NCI-H82 (cell line): ENCODE data around the gene PDPN.

ENCODE experiments used
- DNase-seq: peaks from one replicate; lab custom pipeline; 2025; lab: John Stamatoyannopoulos, UW

The PDPN gene

DNA sequence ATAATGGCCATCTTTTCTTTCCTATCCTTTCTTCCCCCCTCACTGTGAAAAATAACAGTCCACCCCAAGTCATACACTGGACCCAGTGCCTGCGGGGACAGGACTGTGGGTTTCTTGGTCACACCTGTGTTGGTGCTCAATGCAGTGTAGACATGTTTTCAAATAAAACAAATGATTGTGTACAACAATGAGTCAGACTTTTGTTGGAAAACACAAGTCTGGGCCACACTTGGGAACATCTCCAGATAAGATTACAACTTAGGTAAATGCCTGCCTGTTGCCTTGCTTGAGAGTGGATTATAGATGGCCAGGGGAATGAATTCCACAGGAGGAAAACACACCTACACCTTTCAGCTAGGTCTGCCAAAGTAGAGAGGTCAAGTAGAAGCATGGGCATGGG is 34.1 kb downstream of the PDPN start:
- no peak for DNase-seq

DNA sequence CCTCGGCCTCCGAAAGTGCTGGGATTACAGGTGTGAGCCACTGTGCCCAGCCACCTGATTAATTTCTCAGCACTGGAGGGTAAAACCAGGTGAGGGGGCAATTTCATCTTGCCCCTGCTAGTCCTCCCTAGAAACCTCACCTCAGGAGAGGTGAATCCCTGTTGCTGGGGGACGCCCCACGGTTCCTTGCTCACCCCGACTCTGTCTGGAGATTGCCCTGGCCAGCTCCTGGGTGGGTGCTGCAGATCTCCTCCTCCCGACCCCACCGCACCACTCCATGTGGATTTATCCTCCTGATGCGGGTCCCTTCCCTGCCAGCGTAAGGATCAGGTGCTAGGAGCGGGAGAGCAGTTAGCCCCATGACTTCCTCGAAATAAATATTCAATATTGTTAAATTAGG is 34.9 kb downstream of the PDPN start:
- no peak for DNase-seq

DNA sequence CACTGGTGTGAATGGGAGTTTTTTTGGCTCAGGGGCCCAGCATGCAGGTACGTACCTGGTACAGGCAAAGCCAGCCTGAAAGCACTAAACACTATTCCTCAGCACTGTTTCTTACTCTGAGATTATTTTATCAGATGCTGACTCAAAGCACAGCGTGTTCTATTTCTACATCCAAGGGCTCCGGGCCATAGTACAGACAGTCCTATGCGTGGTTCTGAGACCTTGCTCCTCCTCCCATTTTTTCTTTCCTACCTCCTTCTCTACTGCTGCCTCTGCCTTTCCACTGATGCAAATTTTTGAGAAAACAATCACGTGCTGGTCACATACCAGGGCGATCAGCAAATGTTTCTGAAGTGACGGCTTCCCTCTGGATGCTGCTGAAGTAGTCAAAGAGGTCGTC is 36.3 kb downstream of the PDPN start:
- DNase-seq, result no peak

DNA sequence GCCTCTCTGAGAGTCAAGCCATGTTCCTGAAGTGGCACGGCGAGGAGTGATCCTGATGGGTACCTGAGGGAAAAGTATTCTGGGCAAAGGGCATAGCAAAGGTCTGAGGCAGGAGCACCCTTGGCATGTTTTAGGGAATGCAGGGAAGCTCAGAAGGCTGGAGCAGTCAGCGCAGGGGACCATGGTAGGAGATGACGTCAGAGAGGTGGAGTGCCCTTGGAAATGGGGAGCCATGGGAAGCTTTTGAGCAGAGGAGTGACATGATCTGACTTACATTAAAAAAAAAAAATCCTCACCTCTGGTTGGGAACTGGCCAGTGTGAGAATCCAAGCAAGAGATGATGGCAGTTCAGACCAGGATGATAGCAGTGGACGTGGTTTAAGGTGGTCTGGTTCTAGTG is 37.2 kb downstream of the PDPN start:
- DNase-seq, result no peak

DNA sequence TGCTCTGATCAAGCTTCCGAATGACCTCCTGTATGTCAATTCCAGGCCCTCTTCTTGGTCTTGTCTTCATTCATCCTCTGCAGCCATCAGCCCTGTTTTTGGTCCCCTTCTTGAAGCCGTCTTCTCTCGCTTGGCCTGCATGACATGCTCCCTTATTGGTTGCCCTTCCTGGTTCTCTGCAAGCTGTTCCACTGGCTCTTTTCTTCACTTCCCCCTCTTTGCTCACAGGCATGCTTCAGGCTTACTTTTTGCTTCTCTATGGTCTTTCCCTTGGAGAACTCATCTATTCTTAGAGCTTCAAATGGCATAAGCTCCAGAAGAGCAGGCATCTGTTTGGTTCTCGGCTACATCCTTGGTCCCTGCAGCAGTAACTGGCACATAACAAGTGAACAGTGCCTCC is 38.8 kb downstream of the PDPN start:
- DNase-seq, result no peak

DNA sequence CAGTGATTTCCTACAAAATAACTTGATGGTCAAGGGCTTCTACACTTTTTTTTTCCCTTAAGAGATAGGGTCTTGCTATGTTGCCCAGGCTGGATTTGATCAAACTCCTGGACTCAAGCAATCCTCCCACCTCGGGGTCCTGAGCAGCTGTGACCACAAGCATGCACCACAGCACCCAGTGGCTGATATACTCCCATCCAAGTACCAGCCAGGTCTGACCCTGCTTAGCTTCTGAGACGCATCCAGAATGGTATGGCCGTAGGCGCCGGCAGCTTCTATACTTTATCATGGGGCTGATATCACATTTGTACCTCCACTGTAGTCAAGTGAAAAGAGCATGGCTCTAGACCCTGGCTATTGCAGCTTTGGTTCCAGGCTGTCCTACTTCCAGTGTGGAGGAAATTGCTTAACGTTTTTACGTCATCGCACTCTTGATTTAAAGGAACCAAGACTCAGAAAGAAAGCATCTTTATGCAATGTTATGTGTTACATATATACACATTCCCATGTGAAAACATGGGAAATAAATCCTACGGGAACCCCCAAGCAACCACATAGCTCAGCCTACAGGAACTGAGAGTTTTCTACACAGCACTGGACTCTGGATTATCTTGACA is 39.5 kb downstream of the PDPN start:
- DNase-seq, result no peak

DNA sequence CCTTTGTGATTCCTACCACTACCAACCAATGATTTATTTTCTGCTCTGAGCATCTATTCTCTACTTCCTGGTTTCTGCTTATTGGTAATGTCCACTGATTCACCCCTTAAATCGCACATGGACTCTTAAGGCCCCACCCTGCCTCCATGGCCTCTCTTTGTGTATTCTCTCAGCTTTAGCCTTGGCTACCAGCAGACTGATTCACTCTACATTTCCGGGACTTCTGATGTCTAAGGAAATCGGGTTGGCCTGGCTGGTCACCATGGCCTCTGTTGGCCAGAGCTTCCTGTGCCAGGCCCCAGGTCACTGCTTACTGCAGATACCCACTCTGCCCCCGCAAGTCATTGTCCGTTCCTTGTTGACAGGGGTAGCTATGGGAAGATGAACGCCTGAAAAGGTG is 40.9 kb downstream of the PDPN start:
- no peak for DNase-seq

DNA sequence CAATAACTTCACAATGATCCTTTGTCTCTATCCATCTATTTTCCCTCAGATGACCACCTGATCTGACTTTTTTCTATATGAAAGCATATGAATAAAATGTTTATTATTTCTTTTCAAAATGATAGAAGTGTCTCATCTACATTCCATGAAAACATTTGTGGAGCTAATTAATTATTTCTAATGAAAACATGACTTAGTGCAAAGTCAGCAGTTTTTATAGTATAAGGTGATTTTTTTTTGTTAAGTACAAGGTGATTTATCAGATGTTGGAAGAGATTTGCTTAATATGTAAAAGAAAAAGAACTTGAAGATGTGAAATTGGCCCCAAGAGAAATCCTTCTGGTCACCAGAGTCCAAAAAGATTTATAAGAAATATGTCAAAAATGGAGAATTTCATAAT is 43.5 kb downstream of the PDPN start:
- no peak for DNase-seq

DNA sequence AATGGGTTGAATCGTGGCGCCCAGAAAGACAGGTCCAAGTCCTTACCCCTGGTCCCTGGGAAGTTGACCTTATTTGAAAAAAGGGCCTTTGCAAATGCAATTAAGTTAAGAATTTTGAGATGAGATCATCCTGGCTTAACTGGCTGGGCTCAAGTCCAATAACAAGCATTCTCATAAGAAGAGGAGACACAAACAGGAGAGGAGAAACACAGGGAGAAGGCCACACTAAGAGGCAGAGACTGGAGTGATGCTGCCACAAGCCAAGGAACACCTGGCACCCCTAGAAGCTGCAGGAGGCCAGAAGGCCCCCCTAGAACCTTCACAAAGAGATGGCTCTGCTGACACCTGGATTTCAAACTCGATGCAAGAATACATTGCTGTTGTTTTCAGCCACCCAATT is 44.6 kb downstream of the PDPN start:
- DNase-seq, result peak; percentile 18

DNA sequence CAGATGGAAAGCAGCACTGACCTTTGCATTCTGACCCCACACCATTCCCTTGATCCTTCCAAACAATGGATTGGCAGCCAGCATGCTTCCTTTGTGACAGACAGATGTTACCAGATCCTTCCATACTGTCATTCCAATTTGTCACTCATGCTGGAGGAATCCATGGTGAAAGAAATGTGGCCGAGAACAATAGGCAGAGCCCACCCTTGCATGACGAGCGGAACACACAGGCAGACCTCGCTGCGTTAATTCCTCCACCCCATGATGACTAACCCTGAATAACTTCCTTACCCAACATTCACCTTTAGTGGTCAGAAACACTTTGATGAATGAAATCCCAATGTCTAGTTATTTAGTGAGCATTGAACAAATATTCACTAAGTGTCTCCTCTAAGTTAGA is 45.1 kb downstream of the PDPN start:
- DNase-seq, result no peak

DNA sequence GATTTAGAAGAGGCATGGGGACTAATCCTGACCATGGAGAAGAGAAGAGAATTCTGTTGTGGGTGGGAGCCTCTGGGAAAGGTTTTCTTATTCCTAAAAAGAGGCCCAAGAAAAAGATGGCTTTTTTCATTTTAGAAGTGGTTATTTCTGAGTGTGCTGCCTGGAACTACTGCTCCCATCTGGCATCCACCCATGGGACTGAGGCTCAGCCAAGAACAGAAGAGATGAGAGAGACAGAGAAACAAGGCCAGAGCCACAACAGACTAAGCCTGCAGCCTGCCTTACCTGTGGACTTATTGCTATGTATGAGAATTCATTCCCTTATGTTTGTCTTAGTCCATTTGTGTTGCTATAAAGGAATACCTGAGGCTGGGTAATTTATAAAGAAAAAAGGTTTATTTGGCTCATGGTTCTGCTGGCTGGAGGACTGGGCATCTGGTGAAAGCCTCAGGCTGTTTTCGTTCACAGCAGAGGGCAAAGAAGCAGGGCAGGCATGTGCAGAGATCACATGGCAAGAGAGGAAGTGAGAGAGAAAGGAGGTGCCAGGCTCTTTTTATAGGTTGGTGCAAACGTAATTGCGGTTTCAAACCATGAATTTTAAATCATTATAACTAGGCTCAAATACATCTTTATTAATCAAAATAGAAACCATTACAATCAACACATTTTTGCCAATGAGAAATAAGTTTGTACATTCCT is 58.8 kb downstream of the PDPN start:
- DNase-seq, result no peak

DNA sequence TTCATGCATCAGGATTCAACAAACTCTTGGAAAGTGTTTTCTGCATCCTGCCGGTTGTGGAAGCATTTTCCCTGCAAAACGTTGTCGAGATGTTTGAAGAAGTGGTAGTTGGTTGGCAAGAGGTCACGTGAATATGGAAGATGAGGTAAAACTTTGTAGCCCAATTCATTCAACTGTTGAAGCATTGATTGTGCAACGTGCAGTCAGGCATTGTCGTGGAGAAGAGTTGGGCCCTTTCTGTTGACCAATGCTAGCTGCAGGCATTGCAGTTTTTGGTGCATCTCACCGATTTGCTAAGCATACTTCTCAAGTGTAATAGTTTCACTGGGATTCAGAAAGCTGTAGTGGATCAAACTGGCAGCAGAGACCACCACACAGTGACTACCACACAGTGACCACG is 59.4 kb downstream of the PDPN start:
- no peak for DNase-seq

DNA sequence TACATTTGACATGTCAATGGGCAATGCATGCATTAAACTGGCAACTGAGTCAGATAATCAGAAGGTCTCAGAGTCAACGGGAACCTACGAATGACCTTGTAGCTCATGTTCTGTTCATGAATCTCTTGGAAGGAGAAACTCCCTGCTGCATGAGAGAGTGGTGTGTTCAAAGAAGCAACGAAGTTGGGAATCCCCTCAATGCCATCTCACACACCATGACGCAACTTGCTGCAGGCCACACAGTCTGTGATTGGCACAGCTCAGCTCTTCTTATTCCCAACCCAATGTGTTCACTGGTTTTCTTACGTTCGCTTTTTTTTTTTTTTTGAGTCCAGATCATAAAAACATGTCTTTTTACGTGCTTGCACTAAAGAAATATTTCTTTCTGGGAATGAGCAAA is 62.9 kb downstream of the PDPN start:
- no peak for DNase-seq

DNA sequence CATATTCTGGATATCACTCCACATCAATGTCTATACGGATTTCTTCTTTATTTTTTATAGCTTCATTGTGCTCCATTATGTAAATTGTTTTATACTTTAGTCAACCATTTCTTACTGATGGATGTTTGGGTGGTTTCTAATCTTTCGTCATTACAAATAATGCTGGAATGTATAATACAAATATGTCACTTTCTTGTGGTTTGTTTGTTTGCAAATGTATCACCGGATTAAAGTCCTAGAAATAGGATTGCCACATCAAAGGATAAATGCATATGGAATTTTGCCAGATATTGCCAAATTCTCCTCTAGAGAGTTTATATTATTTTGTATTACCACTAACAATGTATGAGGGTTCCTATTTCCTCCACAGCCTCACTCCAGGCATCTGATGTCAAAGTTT is 67.6 kb downstream of the PDPN start:
- DNase-seq, result no peak

DNA sequence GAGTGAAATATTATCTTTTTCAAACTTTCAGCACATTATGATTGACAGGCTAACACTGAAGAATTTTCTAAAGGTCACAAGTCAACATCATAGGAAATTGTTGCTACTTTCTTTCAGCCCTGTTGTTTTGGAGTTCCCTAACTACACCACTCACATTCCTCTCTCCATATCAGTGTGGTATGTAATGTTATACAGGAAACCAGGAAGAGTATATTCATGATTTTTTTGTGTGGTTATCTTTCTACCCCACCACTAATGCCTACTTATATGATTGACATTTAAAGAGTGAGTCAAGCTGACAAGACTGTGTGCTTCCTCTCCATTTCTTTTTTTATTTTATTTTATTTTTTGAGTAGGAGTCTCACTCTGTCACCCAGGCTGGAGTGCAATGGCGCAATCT is 68.6 kb downstream of the PDPN start:
- DNase-seq, result no peak

DNA sequence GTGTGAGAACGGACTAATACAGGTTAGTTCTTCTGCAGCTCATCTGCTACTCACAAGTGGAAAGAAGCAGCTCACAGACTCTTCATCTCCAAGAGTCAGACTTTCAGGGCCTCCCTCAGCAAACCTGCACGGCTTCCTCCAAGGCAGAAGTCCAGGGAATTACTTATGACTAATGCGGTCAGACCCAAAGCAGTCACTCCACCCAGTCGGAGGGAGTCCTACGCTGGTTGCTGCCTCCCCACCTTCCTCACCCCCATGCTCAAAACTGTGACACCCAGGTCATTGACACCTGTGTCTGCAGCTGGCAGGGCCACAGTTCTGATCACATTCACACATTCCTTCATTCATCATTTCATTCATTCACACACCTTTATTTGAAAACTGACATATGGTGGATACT is 77.9 kb downstream of the PDPN start:
- peak; percentile 65 for DNase-seq

DNA sequence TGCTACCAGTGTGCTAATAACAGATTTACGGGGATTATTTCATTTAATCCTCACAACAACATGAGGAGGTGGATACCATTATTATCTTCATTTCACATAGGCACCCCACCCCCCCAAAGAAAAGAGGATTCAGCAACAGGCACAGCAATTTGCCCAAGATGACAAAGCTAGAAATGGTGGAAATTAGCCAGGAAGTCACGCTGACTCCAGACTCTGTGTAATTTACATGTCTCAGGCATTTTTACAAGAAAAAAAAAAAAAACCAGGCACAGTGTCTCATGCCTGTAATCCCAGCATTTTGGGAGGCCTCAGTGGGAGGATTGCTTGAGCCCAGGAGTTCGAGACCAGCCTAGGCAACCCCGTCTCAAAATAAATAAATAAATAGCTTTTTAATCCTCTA is 78.9 kb downstream of the PDPN start:
- peak; percentile 61 for DNase-seq

DNA sequence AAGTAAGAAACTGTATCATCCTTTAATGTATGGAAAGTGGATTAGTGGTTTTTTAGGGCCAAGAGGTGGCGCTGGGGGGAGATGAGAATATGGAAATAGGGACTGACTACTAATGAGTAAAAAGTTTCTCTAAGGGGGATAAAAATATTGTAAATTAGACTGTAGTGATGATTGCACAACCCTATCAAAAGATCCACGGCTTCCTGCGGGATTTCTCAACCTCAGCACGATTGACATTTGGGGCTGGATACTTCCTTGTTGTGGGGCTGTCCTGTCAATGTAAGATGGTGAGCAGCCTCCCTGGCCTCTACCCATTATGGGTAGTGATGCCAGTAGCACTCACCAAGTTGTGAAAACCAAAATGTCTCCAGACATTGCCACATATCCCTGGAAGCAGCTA is 80.3 kb downstream of the PDPN start:
- no peak for DNase-seq

DNA sequence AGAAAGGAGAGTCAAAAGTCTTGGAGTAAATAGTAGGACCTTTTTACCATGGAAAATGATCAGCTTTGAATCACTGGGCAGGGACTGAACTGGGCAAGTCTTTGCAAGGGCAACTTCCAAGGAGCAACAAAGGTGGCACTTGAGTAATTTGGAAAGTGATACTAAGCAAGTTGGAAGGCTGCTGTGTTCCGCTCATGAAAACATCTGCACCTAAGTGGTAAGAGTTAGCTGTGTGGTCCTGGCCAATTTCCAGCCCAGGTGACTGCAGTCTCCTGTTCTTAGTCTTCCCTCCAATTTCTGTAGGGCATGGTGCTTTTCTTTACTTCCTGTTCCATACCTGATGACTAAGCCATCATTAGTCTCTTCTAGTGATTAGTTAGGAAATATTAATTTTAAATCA is 80.8 kb downstream of the PDPN start:
- DNase-seq, result no peak

DNA sequence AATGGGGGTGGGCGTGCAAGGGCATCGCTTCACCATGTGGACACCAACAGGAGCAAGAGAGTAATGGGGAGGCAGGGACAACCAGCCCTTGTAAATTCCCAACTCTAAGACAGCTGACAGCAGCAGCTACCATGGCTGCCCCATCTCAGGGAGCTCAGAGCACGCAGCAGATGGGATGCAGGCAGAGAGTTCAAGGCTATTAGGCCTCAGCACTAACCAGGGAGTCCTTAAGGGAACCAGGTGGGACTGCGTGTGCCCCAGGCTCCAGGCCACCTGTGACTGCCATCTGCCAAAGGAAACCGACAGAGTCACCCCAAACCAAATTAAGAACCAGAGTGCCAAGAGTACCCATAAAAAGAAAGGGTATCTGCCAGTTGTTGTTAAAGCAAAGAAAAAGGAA is 82.7 kb downstream of the PDPN start:
- DNase-seq, result peak; percentile 83
